ENCODE measurements around the gene SEMA3A.
"Not testable (repeated sequence)": the region's sequence is repeated elsewhere in the genome, so short reads cannot be mapped to it uniquely, and the experiment has no call there.

Gene SEMA3A

DNA sequence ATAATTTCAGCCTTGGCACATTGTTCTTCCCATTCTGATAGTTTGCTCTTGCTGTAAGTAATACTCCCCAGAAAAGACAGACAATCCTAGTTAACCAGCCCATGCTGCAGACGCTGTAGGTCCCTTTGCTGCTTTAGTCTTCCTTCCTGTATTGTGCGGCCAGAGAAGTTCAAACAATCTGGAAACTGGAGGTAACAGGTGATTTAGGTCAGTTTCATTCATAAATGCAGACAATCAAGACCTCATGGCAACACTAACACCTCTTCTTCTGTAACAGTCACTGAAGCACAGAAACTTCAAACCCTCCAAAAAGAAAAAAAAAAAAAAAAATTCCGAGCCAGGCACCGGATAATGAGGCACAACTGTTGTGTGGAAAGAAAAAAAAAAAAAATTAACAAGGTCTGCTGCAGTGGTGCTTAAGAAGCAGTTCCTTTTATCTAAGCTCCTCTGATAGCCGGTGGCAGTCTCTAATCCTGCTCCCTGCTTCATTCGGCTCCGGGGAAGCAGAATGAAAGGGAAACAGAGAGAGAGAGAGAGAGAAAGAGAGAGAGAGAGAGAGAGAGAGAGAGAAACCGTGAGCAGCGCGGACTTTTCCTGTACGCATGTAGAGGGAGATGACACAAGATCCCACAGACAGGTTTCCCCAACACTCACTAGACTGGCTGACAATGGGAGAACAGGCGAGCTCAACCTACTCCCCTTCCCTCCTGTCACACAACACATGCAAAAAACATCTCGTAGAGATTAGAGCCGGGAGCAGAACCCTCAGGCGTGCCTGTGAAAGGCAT is at the start of gene SEMA3A:
Gene SEMA3A (minus strand): TSS at position 306 of the 788 bp plus-strand sequence. CDS start 203 bp downstream, at position 103.
- no peak for TF ChIP-seq JUND (IDR thresholded peaks at IDR 0.05; ENCODE audit: low read depth)
- in situ Hi-C loops (cut with HindIII; ENCODE audit: low pct_unique_long_range_greater_than_20kb, low sequenced_read_pairs): no loop called here
- peak; percentile 21 to 72 for DNase-seq (ENCODE audit: low read depth in 1 of 2, low spot score in 1 of 2)

- in situ Hi-C loops (cut with HindIII; ENCODE audit: low pct_unique_long_range_greater_than_20kb, low sequenced_read_pairs); DNase-seq (ENCODE audit: low read depth in 1 of 2, low spot score in 1 of 2): not testable (repeated sequence)
These were observed 48.4 kb upstream of the SEMA3A start for GRCh38 chr7:84243037-84243436.

DNA sequence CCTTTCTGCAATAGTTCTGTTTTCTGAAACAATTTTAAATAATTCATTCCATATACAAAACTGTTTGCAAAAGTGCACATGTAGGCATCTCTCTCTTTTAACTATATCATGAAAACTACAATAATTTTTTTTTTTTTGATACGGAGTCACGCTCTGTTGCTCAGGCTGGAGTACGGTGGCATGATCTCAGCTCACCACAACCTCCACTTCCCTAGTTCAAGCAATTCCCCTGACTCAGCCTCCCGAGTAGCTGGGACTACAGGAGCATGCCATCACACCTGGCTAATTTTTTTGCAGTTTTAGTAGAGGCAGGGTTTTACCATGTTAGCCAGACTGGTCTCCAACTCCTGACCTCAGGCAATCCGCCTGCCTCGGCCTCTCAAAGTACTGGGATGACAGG is 44.0 kb upstream of the SEMA3A start:
- in situ Hi-C loops (cut with HindIII; ENCODE audit: low pct_unique_long_range_greater_than_20kb, low sequenced_read_pairs): no loop called here
- TF ChIP-seq JUND (IDR thresholded peaks at IDR 0.05; ENCODE audit: low read depth): no peak
- no peak for DNase-seq (ENCODE audit: low read depth in 1 of 2, low spot score in 1 of 2)

DNA sequence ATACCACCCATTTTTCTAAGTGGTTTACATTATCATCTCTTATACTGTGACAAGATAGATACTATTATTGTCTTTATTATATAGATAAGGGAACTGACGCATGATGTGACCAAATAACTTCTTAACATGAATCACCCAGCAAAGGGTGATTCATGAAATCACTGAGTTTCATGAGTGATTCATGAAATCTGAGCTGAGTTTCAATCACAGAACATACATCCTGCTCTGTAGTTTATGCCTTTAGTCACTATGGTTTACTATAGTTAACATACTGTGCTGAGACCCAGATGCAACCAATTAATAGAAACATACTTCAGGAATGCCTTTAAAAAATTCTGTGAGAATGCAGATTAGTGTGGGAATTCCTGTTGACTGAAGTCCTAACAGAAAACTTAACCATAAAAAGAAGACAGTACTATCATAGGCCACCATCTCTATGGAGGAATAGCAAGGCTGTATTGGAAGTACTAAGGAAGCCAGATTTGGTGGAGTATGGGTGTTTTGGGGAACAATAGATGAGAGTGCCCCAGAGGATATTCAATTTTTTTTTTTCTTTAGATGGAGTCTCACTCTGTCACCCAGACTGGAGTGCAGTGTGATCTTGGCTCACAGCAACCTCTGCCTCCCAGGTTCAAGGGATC is 43.1 kb upstream of the SEMA3A start:
- DNase-seq (ENCODE audit: low read depth in 1 of 2, low spot score in 1 of 2): no peak
- in situ Hi-C loops (cut with HindIII; ENCODE audit: low pct_unique_long_range_greater_than_20kb, low sequenced_read_pairs): no loop called here
- TF ChIP-seq JUND (IDR thresholded peaks at IDR 0.05; ENCODE audit: low read depth): no peak

DNA sequence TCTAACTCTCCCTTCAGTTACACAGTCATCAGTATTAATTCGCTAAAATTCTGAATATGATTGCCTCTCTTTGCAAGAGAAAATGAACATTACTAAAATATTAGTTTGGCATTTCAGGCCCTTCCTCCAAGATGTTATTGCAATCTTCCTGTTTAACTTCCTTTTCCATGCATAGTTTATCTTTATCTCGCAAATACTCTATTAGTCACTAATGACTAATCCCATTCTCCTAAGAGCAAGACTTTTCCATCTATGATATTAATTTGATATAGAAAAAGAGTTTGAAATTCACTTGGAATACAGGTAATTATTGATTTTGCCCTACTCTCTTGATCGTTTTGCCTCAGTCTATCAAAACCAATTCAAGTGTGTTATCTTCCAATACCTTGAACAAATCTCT is 41.8 kb upstream of the SEMA3A start:
- no peak for DNase-seq (ENCODE audit: low read depth in 1 of 2, low spot score in 1 of 2)
- in situ Hi-C loops (cut with HindIII; ENCODE audit: low pct_unique_long_range_greater_than_20kb, low sequenced_read_pairs): no loop called here
- TF ChIP-seq JUND (IDR thresholded peaks at IDR 0.05; ENCODE audit: low read depth): no peak

DNA sequence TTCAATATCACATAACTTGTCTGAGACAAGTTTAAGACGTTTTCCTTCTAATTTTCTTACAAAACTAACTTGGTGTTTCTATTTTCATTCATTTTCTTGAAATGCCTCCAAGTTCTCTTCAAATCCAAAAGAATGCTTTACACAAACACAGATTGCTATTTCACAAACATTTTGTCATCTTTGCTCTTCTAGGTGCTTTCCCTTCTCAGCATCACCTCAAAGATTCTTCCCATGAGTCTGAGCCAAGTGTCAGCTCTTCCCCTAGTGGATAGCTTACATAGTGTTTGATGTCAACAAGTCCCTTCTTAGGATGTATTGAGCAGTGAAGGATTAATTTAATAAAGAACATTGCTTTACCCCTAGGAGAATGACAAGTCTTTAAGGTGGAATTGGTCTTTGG is 38.1 kb upstream of the SEMA3A start:
- in situ Hi-C loops (cut with HindIII; ENCODE audit: low pct_unique_long_range_greater_than_20kb, low sequenced_read_pairs): no loop called here
- peak in 1 of 2 experiments; percentile 42 for DNase-seq (ENCODE audit: low read depth in 1 of 2, low spot score in 1 of 2)
- no peak for TF ChIP-seq JUND (IDR thresholded peaks at IDR 0.05; ENCODE audit: low read depth)

DNA sequence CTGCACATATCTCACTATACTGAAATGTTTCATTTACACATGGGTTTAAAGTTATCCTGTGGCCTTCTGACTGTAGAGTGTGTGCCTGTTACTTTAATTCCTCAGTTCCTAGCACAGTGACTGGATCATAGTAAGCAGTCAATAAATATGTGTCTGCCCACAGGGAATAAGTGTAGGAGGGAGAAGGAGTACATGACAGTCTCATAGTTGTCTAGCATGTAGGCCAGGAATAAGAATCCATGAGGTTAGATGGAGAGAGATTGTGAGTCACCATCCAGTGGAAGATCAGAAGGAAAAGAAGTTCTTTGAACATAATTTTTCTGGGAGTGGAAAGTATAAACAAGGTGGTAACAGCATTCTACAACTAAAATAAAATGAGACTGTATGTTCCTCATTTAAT is 36.6 kb upstream of the SEMA3A start:
- no peak for TF ChIP-seq JUND (IDR thresholded peaks at IDR 0.05; ENCODE audit: low read depth)
- in situ Hi-C loops (cut with HindIII; ENCODE audit: low pct_unique_long_range_greater_than_20kb, low sequenced_read_pairs): no loop called here
- DNase-seq (ENCODE audit: low read depth in 1 of 2, low spot score in 1 of 2): no peak

DNA sequence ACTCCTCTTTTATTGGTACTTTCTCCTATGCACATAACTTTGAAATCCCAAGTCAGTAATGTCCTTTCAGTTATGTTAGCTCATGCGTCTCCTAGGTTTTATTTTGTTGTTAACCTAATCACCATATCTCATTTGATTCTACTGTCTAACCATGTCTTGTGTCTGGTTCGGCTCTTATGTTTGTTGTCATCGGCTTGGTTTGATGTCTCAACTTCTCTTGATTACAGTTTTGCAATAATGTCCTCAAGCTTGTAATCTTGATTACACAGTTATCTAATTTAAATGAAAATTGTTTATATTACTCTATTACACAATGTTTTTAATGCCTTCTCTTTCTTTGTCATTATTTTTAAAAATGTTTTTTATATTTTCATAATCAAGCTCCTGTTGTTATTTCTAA is 35.9 kb upstream of the SEMA3A start:
- no peak for TF ChIP-seq JUND (IDR thresholded peaks at IDR 0.05; ENCODE audit: low read depth)
- in situ Hi-C loops (cut with HindIII; ENCODE audit: low pct_unique_long_range_greater_than_20kb, low sequenced_read_pairs): no loop called here
- DNase-seq (ENCODE audit: low read depth in 1 of 2, low spot score in 1 of 2): no peak

GRCh38 chr7:84228526-84228925 is 33.9 kb upstream of the SEMA3A start:
- in situ Hi-C loops (cut with HindIII; ENCODE audit: low pct_unique_long_range_greater_than_20kb, low sequenced_read_pairs): no loop called here
- DNase-seq (ENCODE audit: low read depth in 1 of 2, low spot score in 1 of 2): no peak
- no peak for TF ChIP-seq JUND (IDR thresholded peaks at IDR 0.05; ENCODE audit: low read depth)

DNA sequence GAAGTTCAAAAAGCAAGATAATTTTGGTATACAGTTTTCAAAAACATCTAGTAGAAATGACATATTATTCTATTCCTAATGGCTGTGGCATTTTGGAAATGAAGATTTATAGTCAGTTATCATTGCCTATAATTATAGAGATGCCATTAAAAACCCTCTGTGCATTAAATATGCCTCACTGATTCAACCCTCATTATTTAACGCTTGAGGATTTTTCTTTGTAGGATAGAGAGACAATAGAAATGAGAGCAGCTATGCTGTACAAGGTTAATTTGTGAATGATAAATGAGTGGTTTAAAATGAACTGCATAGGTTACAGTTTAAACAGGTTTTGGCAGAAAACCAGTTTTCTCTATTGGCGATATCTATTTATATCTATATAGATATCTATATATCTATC is 32.2 kb upstream of the SEMA3A start:
- no peak for TF ChIP-seq JUND (IDR thresholded peaks at IDR 0.05; ENCODE audit: low read depth)
- in situ Hi-C loops (cut with HindIII; ENCODE audit: low pct_unique_long_range_greater_than_20kb, low sequenced_read_pairs): no loop called here

DNA sequence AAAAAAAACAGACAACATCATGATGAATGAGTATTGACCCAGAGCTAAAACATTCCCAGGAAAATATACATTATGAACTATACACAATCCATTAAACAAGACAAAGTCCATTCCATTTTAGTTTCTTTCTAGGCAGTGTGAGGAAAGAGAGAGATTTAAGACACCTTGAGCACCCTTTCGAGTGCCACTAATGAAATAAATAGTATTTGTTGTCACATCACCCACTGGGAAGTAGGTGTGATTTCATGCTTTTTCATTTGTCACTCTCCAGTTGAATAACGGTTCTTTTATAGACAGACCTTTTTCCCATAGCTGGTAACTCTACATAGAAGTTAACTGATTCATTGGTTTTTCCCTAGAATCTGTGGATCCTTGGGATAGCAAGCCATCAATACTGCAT is 29.9 kb upstream of the SEMA3A start:
- no peak for DNase-seq (ENCODE audit: low read depth in 1 of 2, low spot score in 1 of 2)
- in situ Hi-C loops (cut with HindIII; ENCODE audit: low pct_unique_long_range_greater_than_20kb, low sequenced_read_pairs): no loop called here
- no peak for TF ChIP-seq JUND (IDR thresholded peaks at IDR 0.05; ENCODE audit: low read depth)

More for the DNA sequence above, 32.2 kb upstream of the SEMA3A start:
- DNase-seq (ENCODE audit: low read depth in 1 of 2, low spot score in 1 of 2): no peak

DNA sequence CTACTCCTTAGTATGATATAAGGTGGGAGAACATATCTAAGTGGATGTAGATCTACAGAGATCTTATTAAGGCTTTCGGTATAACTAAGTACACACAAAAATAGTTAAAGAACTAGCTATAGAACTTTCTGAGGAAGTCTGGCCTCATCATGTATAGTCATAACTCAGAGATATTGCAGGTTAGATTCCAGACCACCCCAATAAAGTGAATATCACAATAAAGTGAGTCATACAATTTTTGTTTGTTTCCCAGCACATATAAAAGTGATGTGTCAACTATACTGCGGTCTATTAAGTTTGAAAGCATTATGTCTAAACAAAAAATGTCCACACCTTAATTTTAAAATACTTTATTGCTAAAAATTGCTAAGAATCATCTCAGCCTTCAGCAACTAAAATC is 24.7 kb upstream of the SEMA3A start:
- TF ChIP-seq JUND (IDR thresholded peaks at IDR 0.05; ENCODE audit: low read depth): no peak
- DNase-seq (ENCODE audit: low read depth in 1 of 2, low spot score in 1 of 2): no peak
- in situ Hi-C loops (cut with HindIII; ENCODE audit: low pct_unique_long_range_greater_than_20kb, low sequenced_read_pairs): no loop called here

DNA sequence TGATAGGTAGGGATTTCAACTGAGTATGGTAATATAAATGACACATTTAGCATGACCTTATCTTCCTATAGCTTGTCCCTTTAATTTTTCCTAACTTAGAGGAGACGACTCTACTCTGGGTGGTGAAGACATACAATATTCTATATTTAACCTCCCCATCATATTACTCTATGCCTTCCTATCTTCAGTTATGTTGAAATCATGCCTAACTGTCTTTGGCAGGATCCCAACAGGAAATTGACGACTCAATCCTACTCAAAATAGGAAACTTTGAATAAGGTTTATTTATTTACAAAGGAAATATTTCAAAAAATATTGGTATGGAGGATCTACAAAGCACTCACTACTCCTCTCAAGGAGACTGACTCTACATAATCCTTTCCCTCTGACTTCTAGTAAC is 24.1 kb upstream of the SEMA3A start:
- no peak for DNase-seq (ENCODE audit: low read depth in 1 of 2, low spot score in 1 of 2)
- TF ChIP-seq JUND (IDR thresholded peaks at IDR 0.05; ENCODE audit: low read depth): no peak
- in situ Hi-C loops (cut with HindIII; ENCODE audit: low pct_unique_long_range_greater_than_20kb, low sequenced_read_pairs): no loop called here
